T-helper 9 cell (primary cell): ENCODE measurements around the gene FBXO31.
"Not testable (repeated sequence)": the region's sequence is repeated elsewhere in the genome, so short reads cannot be mapped to it uniquely, and the experiment has no call there.

Experiments used
- DNase-seq: peaks from one replicate; pipeline ENCODE4 v3.0.0-alpha.2; 2020

FBXO31 gene

DNA sequence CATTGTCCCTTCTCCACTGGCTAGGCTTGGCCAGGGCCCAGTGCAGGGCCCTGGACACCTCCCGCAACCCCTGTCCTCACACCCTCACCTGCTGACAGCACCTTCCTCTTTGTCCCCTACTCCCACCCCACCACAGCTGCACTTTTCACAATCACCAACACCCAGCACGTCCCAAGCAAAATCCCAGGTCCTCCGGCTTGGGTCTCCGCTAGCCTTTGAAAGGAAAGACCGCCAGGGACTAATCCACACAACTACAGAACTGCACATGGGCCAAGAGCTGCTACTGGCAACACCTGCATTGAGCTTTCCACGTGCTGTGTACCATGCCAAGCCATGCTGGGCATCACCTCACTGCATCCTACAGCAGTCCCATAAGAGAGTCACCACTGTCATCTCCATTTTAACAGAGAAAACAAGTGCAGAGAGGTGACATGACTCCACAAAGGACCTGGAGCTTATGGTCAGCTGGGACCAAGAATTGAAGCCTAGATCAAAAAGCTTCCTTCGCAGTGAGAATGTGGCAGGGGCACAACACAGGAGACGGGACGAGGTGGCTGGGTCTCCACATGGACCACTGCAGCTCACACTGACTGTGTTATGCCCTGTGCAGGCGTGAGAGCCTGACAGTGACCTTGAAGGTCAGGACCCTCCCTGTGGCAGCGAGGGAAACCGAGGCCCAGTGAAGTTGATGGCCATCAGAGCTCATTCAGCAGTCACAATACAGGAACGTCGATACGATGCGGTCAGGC is 22.5 kb downstream of the FBXO31 start:
- DNase-seq: no peak

DNA sequence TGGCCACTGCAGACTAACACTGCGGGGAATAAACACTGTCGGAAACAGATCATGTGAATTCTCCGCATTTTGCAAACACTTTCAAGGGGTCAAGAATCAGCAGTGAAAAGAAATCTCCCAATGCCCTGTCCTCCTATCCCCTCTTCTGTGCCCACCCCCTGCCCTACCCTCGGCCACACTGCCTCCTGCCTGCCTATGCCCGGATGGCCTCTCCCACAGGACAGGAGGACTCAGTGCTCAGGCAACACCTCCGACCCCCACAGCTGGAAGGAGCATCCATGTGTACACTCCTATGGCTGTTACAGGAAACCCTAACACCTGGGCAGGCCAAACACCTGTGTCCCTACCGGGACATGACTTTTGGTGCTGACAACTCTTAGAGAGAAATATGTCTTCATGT is 24.5 kb downstream of the FBXO31 start:
- DNase-seq: no peak

DNA sequence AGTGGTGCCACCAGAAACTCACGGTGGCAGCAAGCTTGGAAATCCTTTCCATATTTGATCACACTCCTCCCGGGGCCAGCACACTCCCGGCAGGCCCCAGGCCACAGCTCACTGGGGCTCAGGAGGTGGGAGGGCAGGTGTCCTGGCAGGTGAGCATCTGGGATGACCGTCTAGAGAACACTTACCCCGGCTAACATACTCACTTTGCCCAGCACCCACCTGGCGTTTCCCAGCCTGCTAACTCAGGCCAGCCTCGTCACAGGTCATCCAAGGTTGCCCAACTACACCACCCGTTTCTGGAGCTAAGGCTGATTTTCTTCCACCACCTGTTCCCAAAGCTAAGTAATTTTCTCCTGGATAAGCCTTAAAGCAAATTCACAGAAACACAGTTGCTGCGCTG is 24.9 kb downstream of the FBXO31 start:
- no peak for DNase-seq

DNA sequence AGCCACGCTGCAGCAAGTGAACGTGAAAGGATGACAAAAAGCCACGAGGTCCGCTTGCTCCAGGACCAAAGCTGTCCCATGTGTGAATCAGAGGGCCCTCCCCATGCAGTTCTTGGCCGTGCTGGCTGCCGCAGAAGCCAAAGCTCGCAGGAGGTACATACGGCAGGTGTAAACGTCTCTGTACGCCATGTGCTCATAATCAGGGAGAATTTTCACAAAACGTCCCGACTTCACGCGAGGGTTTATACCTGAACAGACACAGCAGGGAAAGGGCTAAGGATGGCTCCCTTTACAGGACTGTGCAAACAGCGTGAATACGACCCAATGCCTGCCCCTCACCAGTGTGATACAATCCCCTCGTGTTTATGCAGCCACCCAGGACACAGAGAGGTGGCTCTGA is 25.3 kb downstream of the FBXO31 start:
- no peak for DNase-seq

DNA sequence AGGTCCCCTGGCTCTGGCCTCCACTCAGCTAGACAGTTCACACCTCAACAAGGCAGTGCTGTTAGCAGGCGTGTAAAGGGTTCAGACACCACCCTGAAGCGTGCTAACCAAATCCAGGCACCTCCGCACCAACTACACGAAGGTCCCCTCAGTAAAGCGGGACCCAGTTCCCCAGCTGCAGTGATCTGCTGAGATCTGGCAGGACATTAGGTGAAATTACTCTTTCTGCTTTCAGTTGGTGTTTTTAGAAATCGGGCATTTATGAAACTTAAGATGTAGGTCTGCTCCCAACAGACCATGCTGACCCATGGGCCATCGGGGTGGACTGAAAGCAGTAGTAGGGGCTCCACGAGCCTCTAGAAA is 27.1 kb downstream of the FBXO31 start:
- DNase-seq: no peak

DNA sequence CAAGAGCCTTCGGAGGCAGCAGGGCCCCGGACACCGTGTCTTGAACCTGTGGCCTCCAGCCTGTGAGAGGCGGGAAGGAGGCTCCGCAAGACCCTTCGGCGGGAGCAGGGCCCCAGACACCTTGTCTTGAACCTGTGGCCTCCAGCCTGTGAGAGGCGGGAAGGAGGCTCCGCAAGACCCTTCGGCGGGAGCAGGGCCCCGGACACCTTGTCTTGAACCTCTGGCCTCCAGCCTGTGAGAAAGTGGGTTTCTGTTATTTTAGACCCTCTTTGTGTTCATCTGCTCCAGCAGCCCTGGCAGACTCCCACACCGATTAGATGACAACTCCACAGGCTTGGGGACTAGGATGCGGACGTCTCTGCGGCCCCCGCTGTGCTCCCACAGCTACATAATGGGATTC is 30.0 kb downstream of the FBXO31 start:
- DNase-seq: no peak

DNA sequence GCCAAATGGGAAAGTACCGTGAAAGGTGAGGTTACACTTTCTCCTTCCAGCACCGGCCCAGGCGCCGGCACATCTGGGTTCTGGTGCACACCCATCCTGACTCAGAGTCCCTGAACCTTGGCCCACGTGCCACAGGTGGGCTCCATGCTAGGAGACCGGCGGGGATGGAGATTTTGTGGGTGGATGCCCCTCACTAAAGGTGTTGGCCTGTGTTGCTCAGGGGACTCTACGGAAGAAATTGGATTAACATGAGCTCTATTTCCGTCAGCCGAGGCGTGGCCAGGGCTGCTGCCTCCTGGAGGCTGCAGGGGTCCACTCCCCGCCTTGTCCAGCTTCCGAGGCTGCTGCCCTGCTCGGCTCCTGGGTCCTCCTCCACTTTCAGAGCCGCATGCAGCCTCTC is 30.8 kb downstream of the FBXO31 start:
- no peak for DNase-seq

DNA sequence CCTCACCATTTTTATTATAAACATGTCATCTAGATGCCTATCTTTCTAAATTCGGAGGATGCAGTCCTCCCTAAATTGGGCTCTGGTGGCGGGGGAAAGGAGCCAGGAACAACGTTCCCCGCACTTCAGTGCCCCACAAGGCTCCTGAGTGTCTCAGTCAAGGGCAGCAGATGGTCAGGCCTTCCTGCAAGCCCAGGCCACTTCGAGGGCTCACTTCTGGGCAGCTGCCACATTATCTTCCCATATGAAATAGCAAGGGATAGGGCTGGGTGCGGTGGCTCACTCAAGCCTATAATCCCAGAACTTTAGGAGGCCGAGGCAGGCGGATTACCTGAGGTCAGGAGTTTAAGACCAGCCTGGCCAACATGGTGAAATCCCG is 32.3 kb downstream of the FBXO31 start:
- no peak for DNase-seq

DNA sequence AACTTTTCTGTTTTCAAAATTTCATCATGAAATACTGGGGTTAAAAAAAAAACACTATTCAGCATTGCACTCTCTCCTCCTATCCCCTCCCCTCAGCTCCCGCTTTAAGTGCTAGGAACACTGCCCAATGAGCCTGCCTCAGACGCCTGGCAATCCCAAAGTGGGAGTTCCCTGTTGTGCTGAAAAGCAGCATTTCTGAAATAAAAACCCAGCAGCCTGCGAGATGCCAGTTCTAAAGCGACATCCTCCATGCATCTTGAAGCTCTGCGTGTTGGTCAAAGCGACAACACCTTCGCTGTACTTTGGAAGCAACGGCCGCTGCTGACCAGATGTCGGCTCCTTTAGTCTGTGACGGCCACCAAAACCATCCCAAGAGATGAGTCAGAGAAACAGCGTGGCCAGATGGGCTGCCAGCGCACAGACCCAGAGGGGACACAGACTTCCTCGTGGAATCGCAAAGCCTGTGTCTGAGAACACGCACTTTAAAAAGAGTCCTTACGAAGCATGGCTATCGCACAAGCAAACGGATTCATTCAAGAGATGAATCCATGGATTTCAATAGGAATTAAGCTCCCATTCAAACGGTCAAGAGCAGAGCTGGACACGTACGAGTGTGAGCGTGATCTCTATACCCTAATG is 32.8 kb downstream of the FBXO31 start:
- no peak for DNase-seq

DNA sequence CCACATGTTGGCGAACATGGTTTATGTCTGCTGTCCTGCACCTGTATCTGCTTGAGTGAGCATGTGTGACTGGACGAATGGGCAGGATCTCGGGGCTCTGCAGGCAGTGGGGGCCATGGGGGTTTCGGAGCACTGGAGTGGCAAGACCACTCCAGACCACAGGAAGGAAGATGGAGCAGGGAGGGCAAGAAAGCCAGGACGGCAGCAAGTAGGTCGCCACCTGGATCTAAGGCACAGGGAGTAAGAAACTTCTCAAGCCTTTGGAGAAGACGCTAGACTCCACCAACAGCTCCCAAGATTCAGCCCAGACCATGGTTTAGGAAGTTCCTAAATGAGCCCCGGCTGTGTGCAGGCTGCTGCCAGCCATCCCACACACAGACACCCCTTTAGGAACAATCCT is 33.5 kb downstream of the FBXO31 start:
- no peak for DNase-seq

DNA sequence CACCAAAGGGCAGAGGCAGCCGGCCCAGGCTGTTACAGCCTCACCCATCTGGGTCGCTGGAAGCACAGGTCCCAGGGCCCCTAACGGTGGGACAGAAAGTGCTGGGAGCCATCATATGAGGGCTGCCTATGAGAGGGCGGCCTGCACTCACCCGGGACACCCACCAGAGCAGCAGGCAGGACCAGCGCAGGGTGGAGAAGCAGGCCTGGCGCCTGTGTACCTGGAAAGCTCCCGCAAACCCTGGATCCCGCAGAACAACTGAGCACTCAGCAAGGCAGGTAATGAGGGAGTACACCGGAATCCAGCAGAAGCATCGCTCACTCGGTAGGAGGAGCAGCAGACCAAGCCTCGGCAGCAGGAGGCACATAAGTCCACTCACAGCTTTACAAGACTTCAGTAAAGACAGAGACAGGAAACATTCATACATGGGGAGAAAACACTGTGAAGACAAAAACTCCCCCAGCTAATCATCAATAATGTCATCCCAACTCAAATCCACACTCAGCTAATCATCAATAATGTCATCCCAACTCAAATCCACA is 34.9 kb downstream of the FBXO31 start:
- DNase-seq: no peak

DNA sequence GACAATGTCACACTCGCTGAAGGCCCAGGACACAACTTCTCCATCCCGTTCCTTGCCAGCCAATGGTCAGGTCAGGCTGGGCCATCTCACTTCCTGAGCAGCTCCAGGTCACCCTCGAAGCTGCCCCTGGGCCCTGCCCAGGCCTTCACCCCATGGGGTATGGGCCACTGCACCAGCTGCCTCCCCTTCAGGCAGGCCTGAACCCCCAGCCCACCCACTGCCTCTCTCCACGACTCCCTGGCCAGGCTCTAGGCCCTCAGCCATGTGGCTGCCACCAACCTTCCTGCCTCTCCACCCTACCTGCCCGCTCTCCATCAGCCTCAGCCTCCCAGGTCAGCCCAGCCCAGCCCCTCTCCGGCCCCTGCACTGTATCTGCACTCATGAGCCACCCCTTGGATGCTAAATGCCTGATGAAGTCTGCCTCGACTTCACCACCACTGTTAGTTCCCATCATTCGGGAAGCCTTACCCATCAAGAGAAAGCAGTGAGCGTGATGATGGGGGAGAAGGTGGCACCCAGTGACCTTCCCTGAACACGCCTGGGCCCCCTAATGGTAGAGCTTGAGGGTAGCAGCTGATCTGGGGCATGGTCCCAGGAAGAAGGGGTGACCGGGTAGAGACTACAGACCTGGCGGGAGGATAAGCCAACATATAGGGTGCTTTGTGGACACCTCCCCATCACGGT is 35.5 kb downstream of the FBXO31 start:
- no peak for DNase-seq

DNA sequence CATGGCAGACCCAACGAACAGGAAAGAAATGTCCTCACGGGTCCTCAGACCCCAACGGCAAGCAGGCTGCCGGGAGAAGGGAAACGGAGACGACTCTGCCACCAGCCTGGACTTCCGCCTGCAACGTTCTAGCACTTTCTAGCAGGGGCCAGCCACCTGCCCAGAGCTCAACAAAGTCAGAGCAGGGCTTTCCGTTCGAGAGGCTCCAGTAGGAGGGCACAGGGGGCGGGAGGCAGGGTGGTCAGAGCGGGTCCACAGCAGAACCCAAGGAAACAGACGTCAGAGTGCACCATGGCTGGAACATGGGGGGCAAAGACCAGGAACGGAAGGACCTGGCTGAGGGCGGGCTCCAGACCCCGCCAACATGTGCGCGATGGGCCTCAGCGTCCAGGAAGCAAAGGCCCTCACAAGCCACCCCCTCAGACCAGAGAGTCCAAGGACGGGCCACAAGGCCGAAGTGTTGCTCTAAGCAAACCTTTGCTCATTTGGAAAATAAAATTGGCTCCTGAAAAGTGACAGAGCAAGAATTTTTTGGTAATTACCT is 37.0 kb downstream of the FBXO31 start:
- no peak for DNase-seq

DNA sequence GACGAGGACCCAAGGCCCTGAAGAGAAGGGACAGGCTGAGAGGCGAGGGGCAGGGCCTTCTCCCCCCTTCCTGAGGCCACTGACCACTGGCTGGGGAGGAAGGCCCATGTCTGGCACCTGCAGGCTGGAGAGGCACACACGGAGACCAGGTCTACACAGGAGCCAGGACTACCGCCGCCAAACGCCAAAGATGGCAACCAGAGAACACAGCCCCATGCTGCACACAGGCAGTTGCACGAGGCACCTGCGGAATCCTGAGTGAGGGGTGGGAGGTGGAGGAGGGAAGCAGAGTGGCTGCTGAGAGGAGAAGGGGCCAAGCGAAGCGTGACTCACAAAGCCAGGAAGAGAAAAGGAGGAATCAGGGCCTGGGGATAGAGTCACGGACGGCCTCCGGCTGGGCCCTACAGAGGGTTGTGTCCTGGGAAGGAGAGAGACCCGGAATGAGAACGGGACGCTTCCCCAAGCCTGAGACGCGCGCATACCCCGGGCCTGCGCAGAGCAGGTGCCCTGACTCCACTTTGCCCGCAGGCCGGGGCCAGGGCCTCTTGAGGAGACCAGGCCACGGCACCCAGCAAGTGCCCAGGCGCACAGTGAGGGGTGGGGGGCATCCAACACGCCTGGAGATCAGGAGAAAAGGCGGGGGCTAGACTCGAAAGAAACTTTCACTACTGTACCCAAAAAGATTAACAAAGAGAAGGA is 37.7 kb downstream of the FBXO31 start:
- no peak for DNase-seq

DNA sequence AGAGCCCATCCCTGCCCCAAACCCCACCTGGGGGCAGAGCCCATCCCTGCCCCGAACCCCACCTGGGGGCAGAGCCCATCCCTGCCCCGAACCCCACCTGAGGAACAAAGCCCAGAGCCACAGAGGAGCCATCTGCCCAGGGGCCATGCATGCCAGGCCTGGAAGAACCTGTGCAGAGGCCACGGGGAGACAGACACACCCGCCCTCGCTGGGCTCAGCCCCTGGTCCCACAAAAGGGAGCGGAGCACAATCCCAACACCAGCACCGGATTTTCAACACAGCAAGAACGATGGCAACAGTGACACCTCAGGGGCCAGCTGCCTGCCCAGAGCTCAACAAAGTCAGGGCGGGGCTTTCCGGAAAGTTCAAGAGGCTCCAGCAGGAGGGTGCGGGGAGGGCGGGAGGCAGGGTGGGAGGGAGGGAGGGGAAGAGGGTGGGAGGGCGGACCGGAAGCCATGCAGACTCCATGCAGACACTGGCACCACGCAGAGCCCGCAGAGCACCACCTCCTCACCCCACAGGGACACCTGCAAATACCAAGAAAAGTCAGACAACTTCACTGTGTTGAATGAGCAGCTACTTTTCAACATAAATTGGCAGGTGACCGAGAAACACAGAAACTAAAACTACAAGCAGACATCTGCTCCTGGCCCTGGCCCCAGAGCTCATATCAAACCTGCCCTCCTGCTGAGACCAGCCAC is 38.5 kb downstream of the FBXO31 start:
- DNase-seq: peak; percentile 32

DNA sequence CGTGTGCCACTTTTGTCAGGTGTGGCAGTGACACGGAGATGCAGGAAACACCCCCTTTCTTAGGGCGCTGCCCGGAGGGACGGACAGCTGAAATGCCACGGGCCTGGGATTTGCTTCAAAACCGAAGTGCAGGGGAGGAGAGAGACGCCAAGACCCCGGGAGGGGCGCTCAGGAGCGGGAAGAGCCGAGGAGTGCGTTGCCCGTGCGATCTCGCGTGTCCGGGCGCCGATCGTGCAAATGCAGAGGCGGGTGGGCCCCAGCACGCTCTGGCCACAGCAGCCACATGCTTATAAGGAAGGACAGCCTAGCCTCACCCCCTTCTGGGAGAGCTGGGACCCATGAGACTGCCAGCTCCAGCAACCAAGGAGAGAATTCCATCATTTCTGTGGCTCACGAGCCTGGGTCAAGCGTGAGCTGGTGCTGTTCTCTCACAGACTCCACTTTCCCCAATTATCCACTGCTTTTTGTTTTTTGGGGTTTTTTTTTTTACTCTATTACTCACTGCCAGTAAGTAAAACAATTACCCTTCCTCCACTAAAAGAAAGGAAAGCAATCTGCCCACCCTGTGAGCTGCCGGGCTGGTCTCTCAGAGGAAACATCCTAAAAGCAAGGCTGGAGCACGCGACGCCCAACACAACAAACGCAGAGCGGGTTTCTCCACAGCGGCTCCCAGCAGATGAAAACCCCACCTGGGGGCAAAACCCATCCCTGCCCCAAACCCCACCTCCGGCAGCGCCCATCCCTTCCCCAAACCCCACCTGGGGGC is 39.2 kb downstream of the FBXO31 start:
- DNase-seq: no peak

DNA sequence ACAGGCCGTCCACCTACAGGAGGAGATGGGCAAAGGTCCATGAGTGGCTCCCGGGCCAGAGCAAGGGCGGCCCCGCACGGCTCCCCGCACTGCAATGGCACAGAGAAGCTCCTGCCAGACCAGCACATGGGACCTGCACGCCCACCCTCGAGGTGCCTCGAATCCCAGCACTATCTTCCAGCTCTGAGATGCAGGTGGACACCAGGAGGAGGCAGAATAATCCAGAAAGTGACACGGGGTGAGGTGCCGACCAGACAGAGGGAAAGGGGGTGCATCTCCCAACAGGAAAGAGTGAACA is 39.9 kb downstream of the FBXO31 start:
- DNase-seq: no peak

DNA sequence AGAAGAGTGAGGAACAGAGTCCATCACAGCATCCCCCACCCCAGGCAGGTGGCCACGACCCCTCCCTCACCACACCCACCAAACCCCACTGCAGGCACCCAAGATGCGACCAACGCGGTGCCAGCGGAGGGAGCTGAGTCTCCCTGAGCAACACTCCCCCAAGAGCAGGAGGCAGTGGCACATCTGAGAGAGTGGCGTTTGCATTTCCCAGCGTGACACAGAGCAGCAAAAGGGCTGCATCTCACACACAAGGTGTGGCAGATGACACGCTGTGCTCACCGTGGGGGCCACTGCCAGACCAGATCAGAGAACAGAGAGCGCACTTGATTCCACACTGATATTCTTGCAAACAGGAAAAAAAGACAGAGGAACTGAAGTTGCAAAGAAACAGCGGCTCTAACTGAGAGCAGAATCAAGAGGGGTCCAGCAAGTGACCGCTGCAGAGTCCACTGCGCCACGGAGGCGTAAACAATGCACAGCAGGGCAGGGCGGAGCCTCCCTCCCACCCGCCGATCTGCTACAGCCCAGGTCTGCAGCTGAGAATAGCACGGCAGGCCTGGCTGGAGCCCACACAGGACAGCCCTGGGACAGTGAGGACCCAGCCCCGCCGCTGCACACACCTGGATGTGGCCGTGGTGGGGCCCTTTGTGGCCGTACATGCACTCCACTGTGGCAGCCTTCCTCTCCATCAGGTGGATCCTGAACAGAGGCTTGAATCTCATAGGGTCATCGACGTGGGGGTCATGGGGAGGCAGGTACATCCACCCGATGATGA is 40.4 kb downstream of the FBXO31 start:
- no peak for DNase-seq

DNA sequence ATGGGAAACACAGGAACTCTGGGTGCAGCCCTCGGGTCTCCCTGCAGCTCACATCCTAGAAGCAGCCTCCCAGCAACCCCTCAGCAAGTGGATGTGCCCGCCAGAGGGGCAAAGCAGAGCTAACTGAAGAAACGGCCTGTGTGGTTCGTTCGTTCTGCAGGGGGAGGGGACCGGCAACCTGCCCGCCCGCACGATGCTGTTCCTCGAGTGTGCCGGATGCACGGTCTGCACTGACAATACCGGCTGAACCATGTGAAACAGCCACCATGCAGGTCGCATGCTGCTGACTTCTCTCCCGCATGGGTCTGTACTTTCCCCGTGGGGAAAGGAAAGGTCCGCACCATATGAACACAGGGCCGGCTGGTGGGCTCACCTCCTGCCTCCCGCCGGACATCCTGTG is 41.1 kb downstream of the FBXO31 start:
- DNase-seq: no peak

DNA sequence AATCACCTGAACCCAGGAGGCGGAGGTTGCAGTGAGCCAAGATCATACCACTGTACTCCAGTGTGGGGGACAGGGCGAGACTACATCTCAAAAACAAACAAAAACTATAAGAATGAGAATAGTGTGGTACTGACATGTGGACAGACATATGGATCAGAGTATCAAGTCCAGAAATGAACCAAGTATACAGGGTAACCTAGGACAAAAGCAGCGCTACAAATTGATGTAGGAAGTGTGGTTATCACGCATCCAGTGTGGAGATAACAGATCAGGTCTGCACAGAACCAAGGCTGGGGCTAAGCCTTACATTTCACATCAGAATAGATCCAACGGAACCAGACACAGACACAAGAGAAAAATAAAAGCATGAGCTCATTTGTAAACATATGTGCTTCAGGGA is 43.4 kb downstream of the FBXO31 start:
- DNase-seq: no peak

DNA sequence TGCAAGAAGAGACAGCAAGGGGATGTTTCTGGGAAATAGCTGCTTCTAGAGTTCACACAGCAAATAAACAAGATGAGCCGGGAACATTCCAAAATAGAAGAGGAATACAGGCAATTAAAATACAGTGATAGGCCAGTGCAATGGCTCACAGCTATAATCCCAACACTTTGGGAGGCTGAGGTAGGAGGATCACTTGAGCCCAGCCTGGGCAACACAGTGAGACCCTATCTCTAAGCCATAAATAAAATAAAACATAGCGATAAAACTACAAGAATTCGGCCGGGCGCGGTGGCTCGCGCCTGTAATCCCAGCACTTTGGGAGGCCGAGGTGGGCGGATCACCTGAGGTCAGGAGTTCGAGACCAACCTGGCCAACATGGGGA is 43.9 kb downstream of the FBXO31 start:
- DNase-seq: not testable (repeated sequence)
